ENCODE measurements around the gene CAMTA1. TPM values are rescaled to one million over a fixed set of nuclear protein-coding genes. Genes with fewer than 3 reads are reported as not detected.

CAMTA1 gene
- polyA plus RNA-seq, 1 donor (not counting 4 experiments of a cell fraction or from before 2014, with no cell fraction given) = 51.4 TPM

DNA sequence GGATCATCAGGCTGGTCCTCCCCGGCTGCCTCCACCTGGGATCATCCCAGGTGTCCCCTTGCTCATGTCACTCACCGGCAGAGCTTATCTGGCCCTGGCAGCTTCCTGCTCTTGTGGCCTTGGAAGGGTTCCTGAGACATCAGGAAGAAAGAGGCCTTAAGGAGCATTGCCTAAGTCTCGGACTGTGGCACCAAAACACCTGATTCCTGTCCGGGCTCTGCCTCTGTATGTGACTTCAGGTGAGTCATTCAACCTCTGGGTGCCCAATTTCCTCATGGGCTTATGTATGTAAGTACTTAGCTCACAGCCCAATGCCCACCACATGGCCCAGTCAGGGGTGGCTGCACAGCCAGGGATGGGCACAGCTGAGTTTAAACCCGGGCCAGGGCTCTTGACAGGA lies 729.9 kb downstream of the CAMTA1 start:
- Histone ChIP-seq H3K4me2 (ENCODE audit: control insufficient read depth, extremely low read depth, insufficient read depth, low read depth, low read length) (no peak overlapping the region), H3K79me2 (ENCODE audit: control insufficient read depth, insufficient read depth, low read length) (no peaks in the 10 kb centered on the region), H3K27ac (ENCODE audit: control insufficient read depth, insufficient read depth, low read length) (no peak overlapping the region), H3K9ac (ENCODE audit: control insufficient read depth, extremely low read depth, insufficient read depth, low read length) (no peak overlapping the region), H3K4me3 (ENCODE audit: control insufficient read depth in 2 of 3, extremely low read depth in 1 of 3, insufficient read depth in 2 of 3, low read depth in 1 of 3, low read length in 3 of 3) (no peak overlapping the region), H3K9me1 (ENCODE audit: control insufficient read depth, extremely low read depth, insufficient read depth, low read length) (no peaks in the 10 kb centered on the region), H3K27me3 (ENCODE audit: control insufficient read depth, extremely low read depth, insufficient read depth, low read length) (peaks cover 34% of the 10 kb centered on the region), H4K20me1 (ENCODE audit: control insufficient read depth, extremely low read depth, insufficient read depth, low read length) (no peaks in the 10 kb centered on the region), H3K9me3 (ENCODE audit: control insufficient read depth, low read depth, low read length) (no peaks in the 10 kb centered on the region), H3K4me1 (ENCODE audit: control insufficient read depth, extremely low read depth, insufficient read depth, low read length) (no peaks in the 10 kb centered on the region), H2AFZ (ENCODE audit: control insufficient read depth, low read length) (no peak overlapping the region), H3K36me3 (ENCODE audit: control insufficient read depth in 2 of 2, extremely low read depth in 1 of 2, insufficient read depth in 2 of 2, low read length in 2 of 2) (no peaks in the 10 kb centered on the region)
- TF ChIP-seq EZH2 (IDR thresholded peaks at IDR 0.05; ENCODE audit: low read length) = no peak
- TF ChIP-seq, protein P1, sequence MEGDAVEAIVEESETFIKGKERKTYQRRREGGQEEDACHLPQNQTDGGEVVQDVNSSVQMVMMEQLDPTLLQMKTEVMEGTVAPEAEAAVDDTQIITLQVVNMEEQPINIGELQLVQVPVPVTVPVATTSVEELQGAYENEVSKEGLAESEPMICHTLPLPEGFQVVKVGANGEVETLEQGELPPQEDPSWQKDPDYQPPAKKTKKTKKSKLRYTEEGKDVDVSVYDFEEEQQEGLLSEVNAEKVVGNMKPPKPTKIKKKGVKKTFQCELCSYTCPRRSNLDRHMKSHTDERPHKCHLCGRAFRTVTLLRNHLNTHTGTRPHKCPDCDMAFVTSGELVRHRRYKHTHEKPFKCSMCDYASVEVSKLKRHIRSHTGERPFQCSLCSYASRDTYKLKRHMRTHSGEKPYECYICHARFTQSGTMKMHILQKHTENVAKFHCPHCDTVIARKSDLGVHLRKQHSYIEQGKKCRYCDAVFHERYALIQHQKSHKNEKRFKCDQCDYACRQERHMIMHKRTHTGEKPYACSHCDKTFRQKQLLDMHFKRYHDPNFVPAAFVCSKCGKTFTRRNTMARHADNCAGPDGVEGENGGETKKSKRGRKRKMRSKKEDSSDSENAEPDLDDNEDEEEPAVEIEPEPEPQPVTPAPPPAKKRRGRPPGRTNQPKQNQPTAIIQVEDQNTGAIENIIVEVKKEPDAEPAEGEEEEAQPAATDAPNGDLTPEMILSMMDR (optimal IDR thresholded peaks at IDR 0.05 in 1 of 3, IDR thresholded peaks at IDR 0.05 in 1 of 3, conservative IDR thresholded peaks at IDR 0.05 in 1 of 3; ENCODE audit: extremely low read depth in 1 of 3, insufficient read depth in 2 of 3, low read length in 3 of 3) = no peak
- FAIRE-seq (no peak), DNase-seq (ENCODE audit: low read depth, low spot score) (no peak)
- dilution Hi-C loops (cut with MboI; ENCODE audit: extremely low pct_ligation_motif_present, low sequenced_read_pairs) = no loop called here

DNA sequence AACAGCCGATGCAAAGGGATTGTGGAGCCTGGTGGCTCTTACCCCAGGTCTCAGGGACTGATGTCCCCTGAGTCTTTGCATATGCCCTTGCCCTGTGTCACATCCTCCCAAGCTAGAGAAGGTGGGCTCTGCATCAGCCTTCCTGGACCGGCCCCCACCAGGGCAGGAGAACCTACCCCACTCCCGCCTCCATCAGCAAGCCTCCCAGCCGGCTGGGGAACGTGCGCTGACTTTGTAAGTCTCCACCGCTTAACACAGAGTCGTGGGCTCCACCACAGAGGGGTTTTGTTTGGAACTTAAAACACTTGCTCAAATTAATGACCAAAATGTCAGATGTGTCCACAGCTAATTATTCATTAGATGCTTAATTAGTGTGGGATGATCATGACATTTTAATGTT lies 730.6 kb downstream of the CAMTA1 start:
- no peak overlapping the region for H2AFZ ChIP-seq (ENCODE audit: control insufficient read depth, low read length)
- H3K4me2 ChIP-seq (ENCODE audit: control insufficient read depth, extremely low read depth, insufficient read depth, low read depth, low read length) = no peak overlapping the region
- H3K9me3 ChIP-seq (ENCODE audit: control insufficient read depth, low read depth, low read length) = no peaks in the 10 kb centered on the region
- dilution Hi-C loops (cut with MboI; ENCODE audit: extremely low pct_ligation_motif_present, low sequenced_read_pairs) = no loop called here
- FAIRE-seq = no peak
- no peaks in the 10 kb centered on the region for H3K79me2 ChIP-seq (ENCODE audit: control insufficient read depth, insufficient read depth, low read length)
- H3K9me1 ChIP-seq (ENCODE audit: control insufficient read depth, extremely low read depth, insufficient read depth, low read length) = no peaks in the 10 kb centered on the region
- TF ChIP-seq EZH2 (IDR thresholded peaks at IDR 0.05; ENCODE audit: low read length) = no peak
- TF ChIP-seq, protein P1 (optimal IDR thresholded peaks at IDR 0.05 in 1 of 3, IDR thresholded peaks at IDR 0.05 in 1 of 3, conservative IDR thresholded peaks at IDR 0.05 in 1 of 3; ENCODE audit: extremely low read depth in 1 of 3, insufficient read depth in 2 of 3, low read length in 3 of 3) = no peak
- no peak for DNase-seq (ENCODE audit: low read depth, low spot score)
- no peaks in the 10 kb centered on the region for H4K20me1 ChIP-seq (ENCODE audit: control insufficient read depth, extremely low read depth, insufficient read depth, low read length)
- H3K4me3 ChIP-seq (ENCODE audit: control insufficient read depth in 2 of 3, extremely low read depth in 1 of 3, insufficient read depth in 2 of 3, low read depth in 1 of 3, low read length in 3 of 3) = no peak overlapping the region
- H3K36me3 ChIP-seq (ENCODE audit: control insufficient read depth in 2 of 2, extremely low read depth in 1 of 2, insufficient read depth in 2 of 2, low read length in 2 of 2) = no peaks in the 10 kb centered on the region
- H3K27ac ChIP-seq (ENCODE audit: control insufficient read depth, insufficient read depth, low read length) = no peak overlapping the region
- H3K27me3 ChIP-seq (ENCODE audit: control insufficient read depth, extremely low read depth, insufficient read depth, low read length) = peaks cover 31% of the 10 kb centered on the region
- no peak overlapping the region for H3K9ac ChIP-seq (ENCODE audit: control insufficient read depth, extremely low read depth, insufficient read depth, low read length)
- no peaks in the 10 kb centered on the region for H3K4me1 ChIP-seq (ENCODE audit: control insufficient read depth, extremely low read depth, insufficient read depth, low read length)

Measured in keratinocyte (primary cell).